ENCODE data around the gene GNAS-AS1.

The GNAS-AS1 gene

DNA sequence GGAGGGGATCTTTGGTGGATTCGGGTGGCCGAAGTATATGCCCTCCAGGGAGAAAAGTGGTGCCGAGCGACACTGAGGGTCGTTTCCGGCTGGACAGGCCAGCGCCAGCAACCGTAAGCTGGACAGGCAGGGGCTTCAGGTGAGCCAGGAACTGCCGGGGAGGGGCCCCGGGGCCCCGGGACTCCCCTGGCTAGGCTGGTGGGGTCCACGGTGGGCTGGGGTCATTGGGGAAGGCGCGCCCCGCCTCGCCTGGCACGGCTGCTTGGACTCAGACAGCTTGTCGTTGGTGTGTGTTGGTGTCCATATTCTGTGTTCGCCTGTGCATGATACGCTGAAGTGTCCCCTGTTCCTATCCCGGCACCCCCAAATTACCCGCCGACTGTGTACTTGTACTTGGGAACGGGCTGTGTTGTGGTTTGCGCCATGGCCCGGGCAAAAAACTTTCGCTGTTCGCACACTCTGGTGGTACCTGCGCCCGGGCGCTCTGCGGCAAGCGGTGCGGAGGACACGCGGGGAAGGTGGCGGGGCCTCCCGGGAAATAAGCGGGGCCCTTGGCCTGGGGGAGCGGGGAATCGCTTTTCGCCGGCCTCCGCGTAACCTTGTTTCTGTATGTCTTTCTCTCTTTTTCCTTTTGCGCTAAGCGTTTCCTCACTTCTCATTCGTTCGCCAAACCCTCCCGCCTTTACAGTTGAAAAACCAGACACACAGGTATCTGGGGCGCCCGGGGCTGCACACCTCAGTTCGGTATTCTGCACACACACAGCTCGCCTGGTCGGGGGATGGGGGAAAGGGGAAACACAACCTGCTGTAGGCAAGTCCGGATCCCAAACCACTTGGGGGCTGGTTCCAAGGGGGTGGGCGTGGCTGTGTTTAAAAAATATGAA, 5.0 kb upstream of the GNAS-AS1 start:
- H3K27ac ChIP-seq (replicated peaks; ENCODE audit: low read length) = no peak overlapping the region
- no peak overlapping the region for H4K8ac ChIP-seq (ENCODE audit: low read depth, low read length)
- peak overlapping the region; percentile 12 for H3K4me2 ChIP-seq (ENCODE audit: insufficient read depth, low read length, poor library complexity, severe bottlenecking)
- H4K91ac ChIP-seq (ENCODE audit: low read depth, low read length, poor library complexity) = no peak overlapping the region
- DNase-seq (ENCODE audit: low spot score) = no peak
- no peak overlapping the region for H2BK5ac ChIP-seq (ENCODE audit: low read length)
- no peak overlapping the region for H2BK15ac ChIP-seq (ENCODE audit: low read length)
- H2BK12ac ChIP-seq (ENCODE audit: low read length) = no peak overlapping the region
- H3K79me1 ChIP-seq (ENCODE audit: low read depth, low read length) = peaks cover 3% of the 10 kb centered on the region
- no peak overlapping the region for H3K14ac ChIP-seq (ENCODE audit: low read length)
- H3K9me3 ChIP-seq (replicated peaks in 1 of 2; ENCODE audit: control insufficient read depth in 2 of 2, insufficient read depth in 1 of 2, low read depth in 1 of 2, low read length in 2 of 2) = peaks cover 3 to 6% of the 10 kb centered on the region in 2 donors
- H2AK5ac ChIP-seq (ENCODE audit: low read depth, low read length) = peak overlapping the region; percentile 61
- peaks cover 17 to 88% (median 59%) of the 10 kb centered on the region in 3 experiments for H3K27me3 ChIP-seq (ENCODE audit: control insufficient read depth in 3 of 3, insufficient read depth in 3 of 3, low read depth in 1 of 3, low read length in 3 of 3)
- H3K18ac ChIP-seq (ENCODE audit: low read length) = peak overlapping the region; percentile 35
- no peak overlapping the region for H3K4me3 ChIP-seq (ENCODE audit: low read length in 2 of 2)
- WGBS, 2 donors (ENCODE audit: extremely low coverage in 2 of 2, insufficient read length in 2 of 2, insufficient replicate concordance in 1 of 2) = no CpG with 5 or more reads among the region's 57 CpGs
- no peaks in the 10 kb centered on the region for H3K36me3 ChIP-seq (replicated peaks in 1 of 2; ENCODE audit: control insufficient read depth in 2 of 2, insufficient read depth in 2 of 2, low read length in 2 of 2)
- H3K4me1 ChIP-seq (ENCODE audit: control insufficient read depth in 2 of 2, insufficient read depth in 1 of 2, low read depth in 1 of 2, low read length in 2 of 2) = peaks cover 0 to 4% of the 10 kb centered on the region in 2 donors
- H3K23ac ChIP-seq (ENCODE audit: low read depth, low read length, poor library complexity) = no peak overlapping the region
- H3K9ac ChIP-seq (ENCODE audit: low read depth, low read length, poor library complexity) = no peak overlapping the region
- H2BK120ac ChIP-seq (ENCODE audit: low read depth, low read length) = no peak overlapping the region
- H2AFZ ChIP-seq (ENCODE audit: low read length) = no peak overlapping the region
- H3K4ac ChIP-seq (ENCODE audit: low read length) = no peak overlapping the region

DNA sequence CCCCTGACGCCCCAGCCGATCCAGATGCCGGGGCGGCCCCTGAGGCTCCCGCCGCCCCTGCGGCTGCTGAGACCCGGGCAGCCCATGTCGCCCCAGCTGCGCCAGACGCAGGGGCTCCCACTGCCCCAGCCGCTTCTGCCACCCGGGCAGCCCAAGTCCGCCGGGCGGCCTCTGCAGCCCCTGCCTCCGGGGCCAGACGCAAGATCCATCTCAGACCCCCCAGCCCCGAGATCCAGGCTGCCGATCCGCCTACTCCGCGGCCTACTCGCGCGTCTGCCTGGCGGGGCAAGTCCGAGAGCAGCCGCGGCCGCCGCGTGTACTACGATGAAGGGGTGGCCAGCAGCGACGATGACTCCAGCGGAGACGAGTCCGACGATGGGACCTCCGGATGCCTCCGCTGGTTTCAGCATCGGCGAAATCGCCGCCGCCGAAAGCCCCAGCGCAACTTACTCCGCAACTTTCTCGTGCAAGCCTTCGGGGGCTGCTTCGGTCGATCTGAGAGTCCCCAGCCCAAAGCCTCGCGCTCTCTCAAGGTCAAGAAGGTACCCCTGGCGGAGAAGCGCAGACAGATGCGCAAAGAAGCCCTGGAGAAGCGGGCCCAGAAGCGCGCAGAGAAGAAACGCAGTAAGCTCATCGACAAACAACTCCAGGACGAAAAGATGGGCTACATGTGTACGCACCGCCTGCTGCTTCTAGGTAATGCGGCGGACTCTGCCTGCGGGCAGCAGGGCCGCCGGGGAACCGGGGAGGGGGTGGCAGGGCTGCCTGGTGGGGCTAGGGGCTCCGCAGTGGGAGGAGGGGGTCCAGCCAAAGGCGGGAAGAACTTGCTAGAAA, 4.2 kb upstream of the GNAS-AS1 start:
- peak overlapping the region; percentile 82 for H3K23ac ChIP-seq (ENCODE audit: low read depth, low read length, poor library complexity)
- H2BK5ac ChIP-seq (ENCODE audit: low read length) = no peak overlapping the region
- no peak overlapping the region for H3K27ac ChIP-seq (replicated peaks; ENCODE audit: low read length)
- WGBS, 2 donors (ENCODE audit: extremely low coverage in 2 of 2, insufficient read length in 2 of 2, insufficient replicate concordance in 1 of 2) = no CpG with 5 or more reads among the region's 75 CpGs
- H3K9ac ChIP-seq (ENCODE audit: low read depth, low read length, poor library complexity) = no peak overlapping the region
- peak overlapping the region; percentile 91 for H2BK15ac ChIP-seq (ENCODE audit: low read length)
- H4K91ac ChIP-seq (ENCODE audit: low read depth, low read length, poor library complexity) = no peak overlapping the region
- peak overlapping the region; percentile 48 for H3K4me2 ChIP-seq (ENCODE audit: insufficient read depth, low read length, poor library complexity, severe bottlenecking)
- H2AFZ ChIP-seq (ENCODE audit: low read length) = peak overlapping the region; percentile 73
- no peak overlapping the region for H4K8ac ChIP-seq (ENCODE audit: low read depth, low read length)
- no peak for DNase-seq (ENCODE audit: low spot score)
- H3K4me1 ChIP-seq (ENCODE audit: control insufficient read depth in 2 of 2, insufficient read depth in 1 of 2, low read depth in 1 of 2, low read length in 2 of 2) = peaks cover 0 to 4% of the 10 kb centered on the region in 2 donors
- no peak overlapping the region for H2AK5ac ChIP-seq (ENCODE audit: low read depth, low read length)
- H3K9me3 ChIP-seq (replicated peaks in 1 of 2; ENCODE audit: control insufficient read depth in 2 of 2, insufficient read depth in 1 of 2, low read depth in 1 of 2, low read length in 2 of 2) = peaks cover 3 to 11% of the 10 kb centered on the region in 2 donors
- peak overlapping the region; percentile 59 for H3K18ac ChIP-seq (ENCODE audit: low read length)
- H2BK12ac ChIP-seq (ENCODE audit: low read length) = no peak overlapping the region
- no peaks in the 10 kb centered on the region for H3K36me3 ChIP-seq (replicated peaks in 1 of 2; ENCODE audit: control insufficient read depth in 2 of 2, insufficient read depth in 2 of 2, low read length in 2 of 2)
- H2BK120ac ChIP-seq (ENCODE audit: low read depth, low read length) = no peak overlapping the region
- H3K4ac ChIP-seq (ENCODE audit: low read length) = no peak overlapping the region
- H3K14ac ChIP-seq (ENCODE audit: low read length) = no peak overlapping the region
- H3K4me3 ChIP-seq (ENCODE audit: low read length in 2 of 2) = peak overlapping the region in 1 of 2 donors; percentile 61
- peaks cover 3% of the 10 kb centered on the region for H3K79me1 ChIP-seq (ENCODE audit: low read depth, low read length)
- peaks cover 17 to 91% (median 59%) of the 10 kb centered on the region in 3 experiments for H3K27me3 ChIP-seq (ENCODE audit: control insufficient read depth in 3 of 3, insufficient read depth in 3 of 3, low read depth in 1 of 3, low read length in 3 of 3)

DNA sequence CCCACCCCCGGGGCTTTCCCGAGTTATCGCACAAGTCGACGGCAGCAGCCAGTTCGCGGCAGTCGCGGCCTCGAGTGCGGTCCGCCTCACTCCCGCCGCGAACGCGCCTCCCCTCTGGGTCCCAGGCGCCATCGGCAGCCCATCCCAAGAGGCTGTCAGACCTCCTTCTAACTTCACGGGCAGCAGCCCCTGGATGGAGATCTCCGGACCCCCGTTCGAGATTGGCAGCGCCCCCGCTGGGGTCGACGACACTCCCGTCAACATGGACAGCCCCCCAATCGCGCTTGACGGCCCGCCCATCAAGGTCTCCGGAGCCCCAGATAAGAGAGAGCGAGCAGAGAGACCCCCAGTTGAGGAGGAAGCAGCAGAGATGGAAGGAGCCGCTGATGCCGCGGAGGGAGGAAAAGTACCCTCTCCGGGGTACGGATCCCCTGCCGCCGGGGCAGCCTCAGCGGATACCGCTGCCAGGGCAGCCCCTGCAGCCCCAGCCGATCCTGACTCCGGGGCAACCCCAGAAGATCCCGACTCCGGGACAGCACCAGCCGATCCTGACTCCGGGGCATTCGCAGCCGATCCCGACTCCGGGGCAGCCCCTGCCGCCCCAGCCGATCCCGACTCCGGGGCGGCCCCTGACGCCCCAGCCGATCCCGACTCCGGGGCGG, 3.4 kb upstream of the GNAS-AS1 start:
- Histone ChIP-seq H3K27ac (replicated peaks; ENCODE audit: low read length) (no peak overlapping the region), H3K14ac (ENCODE audit: low read length) (no peak overlapping the region), H2BK120ac (ENCODE audit: low read depth, low read length) (no peak overlapping the region), H3K4me1 (ENCODE audit: control insufficient read depth in 2 of 2, insufficient read depth in 1 of 2, low read depth in 1 of 2, low read length in 2 of 2) (peaks cover 0 to 4% of the 10 kb centered on the region in 2 donors), H3K9me3 (replicated peaks in 1 of 2; ENCODE audit: control insufficient read depth in 2 of 2, insufficient read depth in 1 of 2, low read depth in 1 of 2, low read length in 2 of 2) (peaks cover 3 to 11% of the 10 kb centered on the region in 2 donors), H3K27me3 (ENCODE audit: control insufficient read depth in 3 of 3, insufficient read depth in 3 of 3, low read depth in 1 of 3, low read length in 3 of 3) (peaks cover 17 to 94% (median 59%) of the 10 kb centered on the region in 3 experiments), H2BK5ac (ENCODE audit: low read length) (no peak overlapping the region), H3K23ac (ENCODE audit: low read depth, low read length, poor library complexity) (no peak overlapping the region), H3K18ac (ENCODE audit: low read length) (peak overlapping the region; percentile 27), H2BK15ac (ENCODE audit: low read length) (peak overlapping the region; percentile 46), H4K91ac (ENCODE audit: low read depth, low read length, poor library complexity) (no peak overlapping the region), H2AFZ (ENCODE audit: low read length) (peak overlapping the region; percentile 73), H2BK12ac (ENCODE audit: low read length) (no peak overlapping the region), H4K8ac (ENCODE audit: low read depth, low read length) (no peak overlapping the region), H3K79me1 (ENCODE audit: low read depth, low read length) (peaks cover 3% of the 10 kb centered on the region), H3K36me3 (replicated peaks in 1 of 2; ENCODE audit: control insufficient read depth in 2 of 2, insufficient read depth in 2 of 2, low read length in 2 of 2) (no peaks in the 10 kb centered on the region), H3K4me3 (ENCODE audit: low read length in 2 of 2) (no peak overlapping the region), H3K9ac (ENCODE audit: low read depth, low read length, poor library complexity) (no peak overlapping the region), H3K4me2 (ENCODE audit: insufficient read depth, low read length, poor library complexity, severe bottlenecking) (peak overlapping the region; percentile 48), H3K4ac (ENCODE audit: low read length) (no peak overlapping the region), H2AK5ac (ENCODE audit: low read depth, low read length) (peak overlapping the region; percentile 81)
- WGBS, 2 donors (ENCODE audit: extremely low coverage in 2 of 2, insufficient read length in 2 of 2, insufficient replicate concordance in 1 of 2) = no CpG with 5 or more reads among the region's 63 CpGs
- no peak for DNase-seq (ENCODE audit: low spot score)

Data from neuronal stem cell (in vitro differentiated cells).